ENCODE data around the gene DCTN1. TPM values are rescaled to one million over a fixed set of nuclear protein-coding genes. Genes with fewer than 3 reads are reported as not detected.

Gene DCTN1
- total and polyA plus RNA-seq, 2 donors (not counting 1 experiment from before 2014, with no cell fraction given), result 46.7 to 143 TPM

DNA sequence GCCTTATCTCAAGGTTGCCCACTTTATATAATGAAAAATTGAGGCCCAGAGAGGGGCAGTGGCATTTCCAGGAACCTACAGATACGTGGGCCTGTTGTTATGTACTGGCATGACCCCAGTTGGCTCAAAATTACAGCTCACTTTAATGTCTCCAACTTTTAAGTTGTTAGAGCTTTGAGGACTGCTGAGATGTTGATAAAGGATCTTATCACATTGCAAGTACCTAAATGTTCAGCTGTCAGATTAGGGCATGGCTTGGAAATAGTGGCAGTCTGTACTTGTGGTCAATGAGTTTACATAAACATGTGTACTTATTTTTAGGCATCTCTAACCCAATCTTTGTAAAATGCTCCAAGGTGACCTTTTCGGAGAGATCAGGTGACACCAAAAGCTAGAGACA, 51.5 kb downstream of the DCTN1 start:
- no peaks in the 10 kb centered on the region for H3K27me3 Mint-ChIP-seq
- H3K36me3 ChIP-seq (replicated peaks in 1 of 2; ENCODE audit: control extremely low read depth in 1 of 2, control insufficient read depth in 1 of 2, extremely low read depth in 1 of 2, insufficient read depth in 2 of 2, low read length in 1 of 2), result peaks cover 0 to 11% of the 10 kb centered on the region in 2 experiments
- no peaks in the 10 kb centered on the region for H3K9me3 Mint-ChIP-seq (ENCODE audit: insufficient read depth)
- H2AFZ ChIP-seq (ENCODE audit: insufficient read depth, low read depth, low read length, poor library complexity, severe bottlenecking), result no peak overlapping the region
- no peaks in the 10 kb centered on the region for H4K20me1 ChIP-seq (ENCODE audit: control insufficient read depth, insufficient read depth, low read length, poor library complexity, severe bottlenecking)
- no peaks in the 10 kb centered on the region for H3K4me1 Mint-ChIP-seq
- intact Hi-C loops (cut with micrococcal nuclease), result no loop called here
- no peak overlapping the region for H3K4me2 ChIP-seq (replicated peaks; ENCODE audit: low read depth, low read length, poor library complexity, severe bottlenecking)
- no peak overlapping the region for H3K4me3 ChIP-seq (ENCODE audit: control extremely low read depth in 1 of 5, extremely low read depth in 1 of 5, insufficient read depth in 1 of 5, low read depth in 2 of 5, low read length in 4 of 5)
- H3K9me3 ChIP-seq (ENCODE audit: control extremely low read depth in 1 of 3, control insufficient read depth in 2 of 3, insufficient read depth in 1 of 3, low read length in 2 of 3), result no peaks in the 10 kb centered on the region
- ChIA-PET POLR2A (no interaction called here), CTCF (interaction anchor here (1.0 to 1.3 kb wide), 2 partner anchors 12 to 180 kb away, joined by 4 read pairs; partner anchors contain the start of gene BOLA3)
- H3K27ac ChIP-seq (ENCODE audit: low read length in 2 of 2), result no peak overlapping the region
- no peak overlapping the region for H3K4me3 Mint-ChIP-seq
- WGBS (ENCODE audit: insufficient coverage), result 100% methylated on average over 1 of the region's 2 CpGs
- no peak overlapping the region for H3K27ac Mint-ChIP-seq
- no peaks in the 10 kb centered on the region for H3K79me2 ChIP-seq (ENCODE audit: control insufficient read depth, insufficient read depth, low read length)
- DNase-seq (no peak), ATAC-seq (ENCODE audit: low read depth) (no peak)
- no peaks in the 10 kb centered on the region for H3K27me3 ChIP-seq (replicated peaks in 1 of 4; ENCODE audit: control extremely low read depth in 1 of 4, control insufficient read depth in 3 of 4, insufficient read depth in 4 of 4, low read length in 3 of 4)
- TF ChIP-seq, protein P1, sequence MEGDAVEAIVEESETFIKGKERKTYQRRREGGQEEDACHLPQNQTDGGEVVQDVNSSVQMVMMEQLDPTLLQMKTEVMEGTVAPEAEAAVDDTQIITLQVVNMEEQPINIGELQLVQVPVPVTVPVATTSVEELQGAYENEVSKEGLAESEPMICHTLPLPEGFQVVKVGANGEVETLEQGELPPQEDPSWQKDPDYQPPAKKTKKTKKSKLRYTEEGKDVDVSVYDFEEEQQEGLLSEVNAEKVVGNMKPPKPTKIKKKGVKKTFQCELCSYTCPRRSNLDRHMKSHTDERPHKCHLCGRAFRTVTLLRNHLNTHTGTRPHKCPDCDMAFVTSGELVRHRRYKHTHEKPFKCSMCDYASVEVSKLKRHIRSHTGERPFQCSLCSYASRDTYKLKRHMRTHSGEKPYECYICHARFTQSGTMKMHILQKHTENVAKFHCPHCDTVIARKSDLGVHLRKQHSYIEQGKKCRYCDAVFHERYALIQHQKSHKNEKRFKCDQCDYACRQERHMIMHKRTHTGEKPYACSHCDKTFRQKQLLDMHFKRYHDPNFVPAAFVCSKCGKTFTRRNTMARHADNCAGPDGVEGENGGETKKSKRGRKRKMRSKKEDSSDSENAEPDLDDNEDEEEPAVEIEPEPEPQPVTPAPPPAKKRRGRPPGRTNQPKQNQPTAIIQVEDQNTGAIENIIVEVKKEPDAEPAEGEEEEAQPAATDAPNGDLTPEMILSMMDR (IDR thresholded peaks at IDR 0.05), result no peak
- TF ChIP-seq EZH2 (IDR thresholded peaks at IDR 0.05; ENCODE audit: borderline replicate concordance, insufficient read depth, low read depth, low read length, poor library complexity, severe bottlenecking), result no peak
- no peak overlapping the region for H3K9ac ChIP-seq (ENCODE audit: low read length)
- no peaks in the 10 kb centered on the region for H3K4me1 ChIP-seq (ENCODE audit: control insufficient read depth in 2 of 2, insufficient read depth in 2 of 2, low read length in 2 of 2)

DNA sequence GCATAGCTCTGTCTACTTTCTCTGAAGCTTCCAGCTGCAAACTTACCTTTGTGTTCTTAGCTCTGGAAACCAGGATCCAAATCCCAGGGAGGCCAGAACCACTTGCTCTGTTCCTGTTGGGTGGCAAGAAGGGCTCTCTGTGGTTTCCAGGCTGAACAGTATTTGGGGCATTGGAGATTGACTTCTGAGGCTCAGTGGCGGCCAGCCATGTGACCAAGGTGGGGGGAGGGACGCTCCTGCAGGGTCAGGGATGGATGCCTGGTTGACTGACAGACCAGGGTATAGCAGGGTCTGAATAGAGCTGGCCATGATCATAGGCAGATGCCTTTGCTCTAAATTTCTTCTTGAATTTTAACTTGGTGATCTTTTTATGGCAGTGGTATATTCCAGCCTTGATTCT, 52.0 kb downstream of the DCTN1 start:
- ChIA-PET POLR2A (no interaction called here), CTCF (interaction anchor here (1.0 to 1.3 kb wide), 3 partner anchors 10 to 180 kb away, joined by 3 to 4 read pairs (median 4); partner anchors contain the start of gene BOLA3)
- TF ChIP-seq EZH2 (IDR thresholded peaks at IDR 0.05; ENCODE audit: borderline replicate concordance, insufficient read depth, low read depth, low read length, poor library complexity, severe bottlenecking), result no peak
- TF ChIP-seq, protein P1 (IDR thresholded peaks at IDR 0.05), result no peak
- H3K27me3 Mint-ChIP-seq, result no peaks in the 10 kb centered on the region
- intact Hi-C loops (cut with micrococcal nuclease), result no loop called here
- H3K9me3 Mint-ChIP-seq (ENCODE audit: insufficient read depth), result no peaks in the 10 kb centered on the region
- no peak overlapping the region for H3K27ac ChIP-seq (ENCODE audit: low read length in 2 of 2)
- no peaks in the 10 kb centered on the region for H3K27me3 ChIP-seq (replicated peaks in 1 of 4; ENCODE audit: control extremely low read depth in 1 of 4, control insufficient read depth in 3 of 4, insufficient read depth in 4 of 4, low read length in 3 of 4)
- no peak overlapping the region for H3K4me3 Mint-ChIP-seq
- no peak overlapping the region for H3K9ac ChIP-seq (ENCODE audit: low read length)
- no peaks in the 10 kb centered on the region for H3K4me1 ChIP-seq (ENCODE audit: control insufficient read depth in 2 of 2, insufficient read depth in 2 of 2, low read length in 2 of 2)
- H3K4me1 Mint-ChIP-seq, result no peaks in the 10 kb centered on the region
- DNase-seq (no peak), ATAC-seq (ENCODE audit: low read depth) (no peak)
- H3K4me2 ChIP-seq (replicated peaks; ENCODE audit: low read depth, low read length, poor library complexity, severe bottlenecking), result no peak overlapping the region
- no peak overlapping the region for H3K27ac Mint-ChIP-seq
- WGBS (ENCODE audit: insufficient coverage), result 81% methylated on average over 2 of the region's 2 CpGs
- peaks cover 0 to 11% of the 10 kb centered on the region in 2 experiments for H3K36me3 ChIP-seq (replicated peaks in 1 of 2; ENCODE audit: control extremely low read depth in 1 of 2, control insufficient read depth in 1 of 2, extremely low read depth in 1 of 2, insufficient read depth in 2 of 2, low read length in 1 of 2)
- no peak overlapping the region for H3K4me3 ChIP-seq (ENCODE audit: control extremely low read depth in 1 of 5, extremely low read depth in 1 of 5, insufficient read depth in 1 of 5, low read depth in 2 of 5, low read length in 4 of 5)
- no peaks in the 10 kb centered on the region for H3K79me2 ChIP-seq (ENCODE audit: control insufficient read depth, insufficient read depth, low read length)
- no peaks in the 10 kb centered on the region for H3K9me3 ChIP-seq (ENCODE audit: control extremely low read depth in 1 of 3, control insufficient read depth in 2 of 3, insufficient read depth in 1 of 3, low read length in 2 of 3)
- H2AFZ ChIP-seq (ENCODE audit: insufficient read depth, low read depth, low read length, poor library complexity, severe bottlenecking), result no peak overlapping the region
- H4K20me1 ChIP-seq (ENCODE audit: control insufficient read depth, insufficient read depth, low read length, poor library complexity, severe bottlenecking), result no peaks in the 10 kb centered on the region

Data from B cell (primary cell).